ENCODE results near the gene MXD4. TPM values are rescaled to one million over a fixed set of nuclear protein-coding genes. Genes with fewer than 3 reads are reported as not detected.
"Not testable (repeated sequence)": the region's sequence is repeated elsewhere in the genome, so short reads cannot be mapped to it uniquely, and the experiment has no call there.

Gene MXD4
- total RNA-seq, 1 donor: 36.1 TPM

- H3K9me3 ChIP-seq (ENCODE audit: low read depth, low read length): no peaks in the 10 kb centered on the region
- H3K4me3 ChIP-seq (ENCODE audit: low read length): no peak overlapping the region
- H3K4me1 ChIP-seq (ENCODE audit: insufficient read depth, low read length): peaks cover 4% of the 10 kb centered on the region
- no peaks in the 10 kb centered on the region for H3K27me3 ChIP-seq (ENCODE audit: insufficient read depth, low read length)
These were observed 43.5 kb downstream of the MXD4 start for GRCh38 chr4:2218436-2218835.

GRCh38 chr4:2217726-2218125, 44.2 kb downstream of the MXD4 start:
- peaks cover 4% of the 10 kb centered on the region for H3K4me1 ChIP-seq (ENCODE audit: insufficient read depth, low read length)
- no peaks in the 10 kb centered on the region for H3K9me3 ChIP-seq (ENCODE audit: low read depth, low read length)
- H3K27me3 ChIP-seq (ENCODE audit: insufficient read depth, low read length): no peaks in the 10 kb centered on the region
- H3K4me3 ChIP-seq (ENCODE audit: low read length): no peak overlapping the region

DNA sequence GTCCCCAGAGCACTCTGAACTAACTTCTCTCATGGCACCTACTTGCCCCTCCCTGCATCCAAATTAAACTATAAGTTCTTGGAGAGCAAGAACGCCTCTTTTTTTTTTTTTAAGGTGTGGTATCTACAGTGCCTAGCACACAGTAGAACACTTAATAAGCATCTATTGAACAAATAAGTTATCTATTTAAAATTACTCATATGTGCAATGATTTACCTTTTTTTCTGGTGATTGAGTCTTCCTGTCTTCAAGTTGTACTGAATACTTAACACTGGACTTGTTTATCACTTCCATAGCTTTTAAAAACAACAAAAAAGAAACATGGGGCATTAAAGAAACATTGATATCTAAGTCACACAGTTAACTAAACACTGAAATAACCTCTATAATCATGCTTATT, 49.1 kb downstream of the MXD4 start:
- no peaks in the 10 kb centered on the region for H3K9me3 ChIP-seq (ENCODE audit: low read depth, low read length)
- H3K27me3 ChIP-seq (ENCODE audit: insufficient read depth, low read length): no peaks in the 10 kb centered on the region
- no peak overlapping the region for H3K4me3 ChIP-seq (ENCODE audit: low read length)
- H3K4me1 ChIP-seq (ENCODE audit: insufficient read depth, low read length): no peaks in the 10 kb centered on the region

DNA sequence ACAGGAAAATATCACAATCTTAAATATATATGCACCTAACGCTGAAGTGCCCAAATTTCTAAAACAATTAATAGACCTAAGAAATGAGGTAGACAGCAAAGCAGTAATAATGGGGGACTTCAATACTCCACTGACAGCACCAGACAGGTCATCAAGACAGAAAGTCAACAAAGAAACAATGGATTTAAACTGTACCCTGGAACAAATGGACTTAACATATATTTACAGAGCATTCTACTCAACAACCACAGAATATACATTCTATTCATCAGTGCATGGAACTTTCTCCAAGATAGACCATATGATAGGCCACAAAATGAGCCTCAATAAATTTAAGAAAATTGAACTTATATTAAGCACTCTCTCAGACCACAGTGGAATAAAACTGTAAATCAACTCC, 59.1 kb downstream of the MXD4 start:
- H3K9me3 ChIP-seq (ENCODE audit: low read depth, low read length); H3K4me1 ChIP-seq (ENCODE audit: insufficient read depth, low read length); H3K4me3 ChIP-seq (ENCODE audit: low read length); H3K27me3 ChIP-seq (ENCODE audit: insufficient read depth, low read length): not testable (repeated sequence)

Other genes starting within 250 kb of the MXD4 start
- 0.10 TPM for gene NAT8L, start 202.8 kb downstream of the MXD4 start, total RNA-seq
- gene HAUS3, start 20.0 kb downstream of the MXD4 start, total RNA-seq: 77.2 TPM
- gene POLN, start 20.0 kb downstream of the MXD4 start, total RNA-seq: 1.4 TPM
- 8.9 TPM for gene ZFYVE28, start 156.5 kb upstream of the MXD4 start, total RNA-seq
- gene CFAP99, start 156.8 kb upstream of the MXD4 start, total RNA-seq: 0.10 TPM
- 126 TPM for gene RNF4, start 207.0 kb upstream of the MXD4 start, total RNA-seq